ENCODE data around the gene LAMP1. TPM values are rescaled to one million over a fixed set of nuclear protein-coding genes. Genes with fewer than 3 reads are reported as not detected.
"Not testable (repeated sequence)": the region's sequence is repeated elsewhere in the genome, so short reads cannot be mapped to it uniquely, and the experiment has no call there.

The LAMP1 gene
- total RNA-seq, 1 donor from 2014 or later = 306 TPM

- DNase-seq (ENCODE audit: low spot score) = no peak
Observed at GRCh38 chr13:113297370-113298042, 467 bp downstream of the LAMP1 start.

GRCh38 chr13:113298043-113298945 lies 1.3 kb downstream of the LAMP1 start:
- DNase-seq (ENCODE audit: low spot score) = no peak

GRCh38 chr13:113299951-113300350 lies 2.9 kb downstream of the LAMP1 start:
- DNase-seq (ENCODE audit: low spot score) = no peak

- DNase-seq (ENCODE audit: low spot score) = no peak
Observed at GRCh38 chr13:113302986-113303385, 5.9 kb downstream of the LAMP1 start.

- DNase-seq (ENCODE audit: low spot score) = no peak
Observed at GRCh38 chr13:113304121-113304520, 7.1 kb downstream of the LAMP1 start.

- no peak for DNase-seq (ENCODE audit: low spot score)
Observed at GRCh38 chr13:113305208-113305607, 8.2 kb downstream of the LAMP1 start.

GRCh38 chr13:113307491-113307890 lies 10.5 kb downstream of the LAMP1 start:
- no peak for DNase-seq (ENCODE audit: low spot score)

- DNase-seq (ENCODE audit: low spot score) = no peak
Observed at GRCh38 chr13:113309473-113309872, 12.4 kb downstream of the LAMP1 start.

GRCh38 chr13:113314112-113314511 lies 17.1 kb downstream of the LAMP1 start:
- not testable (repeated sequence) for DNase-seq (ENCODE audit: low spot score)

GRCh38 chr13:113314895-113315470 lies 17.9 kb downstream of the LAMP1 start:
- DNase-seq (ENCODE audit: low spot score) = not testable (repeated sequence)

GRCh38 chr13:113315992-113316391 lies 19.0 kb downstream of the LAMP1 start:
- DNase-seq (ENCODE audit: low spot score) = no peak

GRCh38 chr13:113317031-113317430 lies 20.0 kb downstream of the LAMP1 start:
- no peak for DNase-seq (ENCODE audit: low spot score)

GRCh38 chr13:113318956-113319355 lies 21.9 kb downstream of the LAMP1 start:
- no peak for DNase-seq (ENCODE audit: low spot score)

GRCh38 chr13:113319371-113319770 lies 22.3 kb downstream of the LAMP1 start:
- no peak for DNase-seq (ENCODE audit: low spot score)

GRCh38 chr13:113320226-113320875 lies 23.3 kb downstream of the LAMP1 start:
- no peak for DNase-seq (ENCODE audit: low spot score)

GRCh38 chr13:113321546-113321945 lies 24.5 kb downstream of the LAMP1 start:
- no peak for DNase-seq (ENCODE audit: low spot score)

- DNase-seq (ENCODE audit: low spot score) = no peak
Observed at GRCh38 chr13:113322043-113322461, 25.0 kb downstream of the LAMP1 start.

GRCh38 chr13:113322890-113323651 lies 26.0 kb downstream of the LAMP1 start:
- no peak for DNase-seq (ENCODE audit: low spot score)

GRCh38 chr13:113323869-113324268 lies 26.8 kb downstream of the LAMP1 start:
- DNase-seq (ENCODE audit: low spot score) = no peak

- no peak for DNase-seq (ENCODE audit: low spot score)
Observed at GRCh38 chr13:113324398-113324797, 27.4 kb downstream of the LAMP1 start.

- DNase-seq (ENCODE audit: low spot score) = no peak
Observed at GRCh38 chr13:113325779-113326178, 28.7 kb downstream of the LAMP1 start.
